Gastroesophageal sphincter (tissue), 4 donors: ENCODE data around the gene DOK6. TPM values are rescaled to one million over a fixed set of nuclear protein-coding genes. Genes with fewer than 3 reads are reported as not detected.

Source experiments
- ATAC-seq: fragments of 150-250 bp; one replicate; pipeline ENCODE4 v1.9.1; 2016; ENCODE audit warnings: mild to moderate bottlenecking, moderate library complexity
- H3K27ac ChIP-seq, 4 donors: fragments of 200-600 bp; sonication (generic) in 3 of 4; 1 replicate in 3 of 4; 2 replicates in 1 of 4; pipeline ENCODE4 v1.5.1; 2016 to 2019
- H3K27me3 ChIP-seq: fragments of 200-600 bp; sonication (generic); one replicate; pipeline ENCODE4 v1.5.1; 2019
- H3K36me3 ChIP-seq, 2 donors: fragments of 200-600 bp; sonication (generic); one replicate each; pipeline ENCODE4 v1.5.1; 2019; ENCODE audit warnings: control low read depth in 1 of 2
- H3K4me1 ChIP-seq, 3 donors: fragments of 200-600 bp; sonication (generic); 1 replicate in 2 of 3; 2 replicates in 1 of 3; pipeline ENCODE4 v1.5.1; 2016 to 2019; ENCODE audit warnings: control low read depth in 2 of 3
- H3K4me3 ChIP-seq, 2 donors: fragments of 200-600 bp; sonication (generic); one replicate each; pipeline ENCODE4 v1.5.1; 2019; ENCODE audit warnings: mild to moderate bottlenecking in 1 of 2, moderate library complexity in 1 of 2
- H3K9me3 ChIP-seq, 3 donors: fragments of 200-600 bp; sonication (generic); one replicate each; pipeline ENCODE4 v1.5.1; 2017 to 2019; ENCODE audit warnings: control low read depth in 2 of 3
- CTCF ChIP-seq, 4 experiments: fragments of 200-600 bp in 2 of 4; fragments of 450-650 bp in 2 of 4; sonication (generic) in 1 of 4; IDR thresholded peaks; one replicate each; pipeline ENCODE4 v1.5.1; 2017 to 2019; ENCODE audit warnings: antibody characterized with exemption in 4 of 4, mild to moderate bottlenecking in 2 of 4, moderate library complexity in 2 of 4
- EP300 ChIP-seq: sonication (generic); formaldehyde crosslinking; IDR thresholded peaks from one replicate; pipeline ENCODE4 v1.6.1; 2017; ENCODE audit warnings: antibody characterized with exemption, mild to moderate bottlenecking
- POLR2A ChIP-seq, 2 donors: fragments of 450-650 bp; IDR thresholded peaks; one replicate each; pipeline ENCODE4 v1.6.1; 2017; ENCODE audit warnings: antibody characterized with exemption in 2 of 2, mild to moderate bottlenecking in 2 of 2, moderate library complexity in 1 of 2
- POLR2AphosphoS5 ChIP-seq: sonication (generic); formaldehyde crosslinking; IDR thresholded peaks from one replicate; pipeline ENCODE4 v1.6.1; 2017; ENCODE audit warnings: antibody characterized with exemption
- WGBS, 2 donors: methylation state at CpG; one replicate each; pipeline ENCODE4 v1.1.5; 2018; ENCODE audit warnings: low coverage in 1 of 2; 5-methylcytosine and 5-hydroxymethylcytosine counted together
- total RNA-seq, 4 donors: library from RNA; depleted of rRNA; stranded (reverse); fragments of >200 nt; gene quantifications; one replicate each; pipeline ENCODE4 v1.1.0, GENCODE V29; 2016

Gene DOK6
- total RNA-seq, 4 donors from 2014 or later, result 0.62 to 3.4 (median 2.7) TPM

GRCh38 chr18:69491576-69491975 lies 90.9 kb downstream of the DOK6 start:
- ATAC-seq, result no peak
- Histone ChIP-seq H3K36me3 (no peaks in the 10 kb centered on the region), H3K27me3 (no peaks in the 10 kb centered on the region), H3K4me1 (no peaks in the 10 kb centered on the region), H3K9me3 (peaks cover 0 to 9% (median 0%) of the 10 kb centered on the region in 3 donors), H3K27ac (no peak overlapping the region), H3K4me3 (no peak overlapping the region)
- TF ChIP-seq POLR2AphosphoS5, result no peak
- TF ChIP-seq EP300, result no peak
- WGBS, 2 donors, result 30 to 72% methylated on average over 2 of the region's 2 CpGs

DNA sequence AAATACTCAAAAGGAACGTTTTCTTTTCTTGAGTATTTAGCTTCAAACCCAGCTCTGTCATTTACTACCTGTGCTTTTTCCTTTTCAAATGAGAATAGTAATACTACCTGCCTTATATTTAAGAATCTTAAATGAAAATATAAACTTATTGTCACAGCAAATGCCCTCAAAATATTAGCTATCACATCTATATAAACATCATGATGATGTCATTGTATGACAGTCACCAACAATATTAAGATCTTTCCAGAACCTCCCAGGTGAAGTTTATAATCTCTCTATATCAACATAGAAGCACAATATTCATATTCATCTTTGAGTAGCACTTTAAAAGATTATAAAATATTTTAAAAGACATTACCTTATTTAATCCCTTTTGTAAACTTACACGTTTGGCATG lies 92.2 kb downstream of the DOK6 start:
- WGBS, 2 donors, result 63 to 75% methylated on average over 2 of the region's 2 CpGs
- no peak overlapping the region for H3K27ac ChIP-seq
- no peaks in the 10 kb centered on the region for H3K36me3 ChIP-seq
- peaks cover 0 to 5% (median 0%) of the 10 kb centered on the region in 3 donors for H3K9me3 ChIP-seq
- no peaks in the 10 kb centered on the region for H3K27me3 ChIP-seq
- no peak overlapping the region for H3K4me3 ChIP-seq
- no peak for ATAC-seq
- H3K4me1 ChIP-seq, result no peaks in the 10 kb centered on the region
- TF ChIP-seq POLR2A (IDR thresholded peaks at IDR 0.05) (no peak), EP300 (no peak), POLR2AphosphoS5 (no peak), CTCF (IDR thresholded peaks at IDR 0.05) (no peak)

- Histone ChIP-seq H3K4me3 (no peak overlapping the region), H3K36me3 (no peaks in the 10 kb centered on the region), H3K27ac (no peak overlapping the region), H3K4me1 (no peaks in the 10 kb centered on the region), H3K9me3 (no peaks in the 10 kb centered on the region), H3K27me3 (no peaks in the 10 kb centered on the region)
- TF ChIP-seq EP300, result no peak
- TF ChIP-seq POLR2A (IDR thresholded peaks at IDR 0.05), result no peak
- TF ChIP-seq CTCF (IDR thresholded peaks at IDR 0.05), result no peak
- no peak for TF ChIP-seq POLR2AphosphoS5
- no peak for ATAC-seq
- no CpG with 5 or more reads among the region's 4 CpGs for WGBS, 2 donors
Observed at GRCh38 chr18:69494841-69495240, 94.2 kb downstream of the DOK6 start.

DNA sequence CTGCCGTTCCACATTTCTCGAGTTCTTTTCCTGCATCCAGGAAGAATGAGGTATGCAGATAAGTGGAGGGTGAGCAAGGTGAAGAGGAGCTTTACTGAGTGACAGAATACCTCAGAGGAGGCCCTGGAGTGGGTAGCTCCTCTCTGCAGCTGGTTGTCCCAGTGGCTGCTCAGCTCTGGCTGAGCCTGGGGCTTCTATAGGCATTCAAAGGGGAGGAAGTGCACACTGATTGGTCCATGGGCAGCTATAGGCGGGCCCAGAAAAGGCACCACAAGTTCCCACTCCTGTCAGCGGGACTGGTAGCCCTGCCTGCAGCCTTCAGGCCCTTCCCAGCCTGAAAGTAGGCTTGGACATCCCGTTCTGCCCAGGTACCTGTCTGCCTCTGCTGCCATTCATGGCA lies 94.7 kb downstream of the DOK6 start:
- WGBS, 2 donors, result 94% methylated on average over 2 of the region's 5 CpGs; no CpG with 5 or more reads in 1 of the 2 donors
- no peak for ATAC-seq
- no peaks in the 10 kb centered on the region for H3K4me1 ChIP-seq
- H3K27ac ChIP-seq, result no peak overlapping the region
- no peaks in the 10 kb centered on the region for H3K27me3 ChIP-seq
- no peak for TF ChIP-seq CTCF (IDR thresholded peaks at IDR 0.05)
- TF ChIP-seq POLR2A (IDR thresholded peaks at IDR 0.05), result no peak
- no peak for TF ChIP-seq EP300
- no peak for TF ChIP-seq POLR2AphosphoS5
- no peak overlapping the region for H3K4me3 ChIP-seq
- H3K36me3 ChIP-seq, result no peaks in the 10 kb centered on the region
- H3K9me3 ChIP-seq, result no peaks in the 10 kb centered on the region

DNA sequence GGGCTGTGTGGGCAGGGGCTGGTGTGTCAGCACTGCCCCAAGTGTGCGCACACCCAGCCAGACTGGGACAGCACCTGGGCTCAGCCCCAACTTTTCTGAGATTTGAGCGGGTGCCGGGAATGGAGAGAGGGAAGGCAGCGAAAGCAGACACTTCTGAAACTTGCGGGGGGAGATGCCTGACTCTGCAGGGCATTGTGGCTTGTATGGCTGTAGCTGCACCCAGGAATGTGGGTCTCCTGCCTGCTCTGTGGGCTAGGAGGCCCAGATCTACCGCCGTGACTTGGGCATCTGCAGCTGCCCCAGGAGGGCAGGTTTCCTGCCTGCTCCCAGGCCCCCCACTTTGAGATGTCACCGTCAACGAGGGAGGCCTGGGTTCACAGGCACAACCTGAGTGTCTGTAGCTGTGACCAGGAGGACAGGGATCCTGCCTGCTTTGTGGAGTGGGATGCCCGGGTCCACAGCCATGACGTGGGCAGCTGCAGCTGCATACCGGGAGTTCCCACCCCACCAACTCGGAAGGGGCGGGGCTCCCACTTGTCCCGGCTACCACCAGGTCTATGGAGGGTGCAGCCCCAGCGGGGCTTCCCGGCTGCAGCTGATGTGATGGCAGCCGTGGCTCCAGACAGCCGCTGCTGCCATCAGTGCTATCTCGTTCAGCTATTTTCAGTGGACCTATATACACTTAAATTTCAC lies 95.3 kb downstream of the DOK6 start:
- TF ChIP-seq EP300 (no peak), POLR2A (IDR thresholded peaks at IDR 0.05) (no peak), CTCF (IDR thresholded peaks at IDR 0.05) (no peak), POLR2AphosphoS5 (no peak)
- Histone ChIP-seq H3K4me1 (no peaks in the 10 kb centered on the region), H3K4me3 (no peak overlapping the region), H3K27ac (no peak overlapping the region), H3K36me3 (no peaks in the 10 kb centered on the region), H3K27me3 (no peaks in the 10 kb centered on the region), H3K9me3 (no peaks in the 10 kb centered on the region)
- ATAC-seq, result no peak
- 94% methylated on average over 2 of the region's 20 CpGs; no CpG with 5 or more reads in 1 of the 2 donors for WGBS, 2 donors
